ENCODE results near the gene HUS1.
"Not testable (repeated sequence)": the region's sequence is repeated elsewhere in the genome, so short reads cannot be mapped to it uniquely, and the experiment has no call there.

DNA sequence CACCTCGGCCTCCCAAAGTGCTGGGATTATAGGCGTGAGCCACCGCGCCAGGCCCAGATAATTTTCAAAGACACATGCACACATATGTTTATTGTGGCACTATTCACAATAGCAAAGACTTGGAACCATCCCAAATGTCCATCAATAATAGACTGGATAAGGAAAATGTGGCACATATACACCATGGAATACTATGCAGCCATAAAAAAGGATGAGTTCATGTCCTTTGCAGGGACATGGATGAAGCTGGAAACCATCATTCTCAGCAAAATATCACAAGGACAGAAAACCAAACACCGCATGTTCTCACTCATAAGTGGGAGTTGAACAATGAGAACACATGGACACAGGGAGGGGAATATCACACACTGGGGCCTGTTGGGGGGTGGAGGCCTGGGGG, 1.2 kb upstream of the HUS1 start:
- TF ChIP-seq, protein P1, sequence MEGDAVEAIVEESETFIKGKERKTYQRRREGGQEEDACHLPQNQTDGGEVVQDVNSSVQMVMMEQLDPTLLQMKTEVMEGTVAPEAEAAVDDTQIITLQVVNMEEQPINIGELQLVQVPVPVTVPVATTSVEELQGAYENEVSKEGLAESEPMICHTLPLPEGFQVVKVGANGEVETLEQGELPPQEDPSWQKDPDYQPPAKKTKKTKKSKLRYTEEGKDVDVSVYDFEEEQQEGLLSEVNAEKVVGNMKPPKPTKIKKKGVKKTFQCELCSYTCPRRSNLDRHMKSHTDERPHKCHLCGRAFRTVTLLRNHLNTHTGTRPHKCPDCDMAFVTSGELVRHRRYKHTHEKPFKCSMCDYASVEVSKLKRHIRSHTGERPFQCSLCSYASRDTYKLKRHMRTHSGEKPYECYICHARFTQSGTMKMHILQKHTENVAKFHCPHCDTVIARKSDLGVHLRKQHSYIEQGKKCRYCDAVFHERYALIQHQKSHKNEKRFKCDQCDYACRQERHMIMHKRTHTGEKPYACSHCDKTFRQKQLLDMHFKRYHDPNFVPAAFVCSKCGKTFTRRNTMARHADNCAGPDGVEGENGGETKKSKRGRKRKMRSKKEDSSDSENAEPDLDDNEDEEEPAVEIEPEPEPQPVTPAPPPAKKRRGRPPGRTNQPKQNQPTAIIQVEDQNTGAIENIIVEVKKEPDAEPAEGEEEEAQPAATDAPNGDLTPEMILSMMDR (IDR thresholded peaks at IDR 0.05; ENCODE audit: insufficient read depth, low read length) = not testable (repeated sequence)
- not testable (repeated sequence) for TF ChIP-seq GABPA, POLR2AphosphoS5 (IDR thresholded peaks at IDR 0.05; ENCODE audit: low read depth)

Data from HL-60 (cell line).